ENCODE data around the gene RRP9.

GRCh38 chr3:51960386-51960785 is 18.7 kb upstream of the RRP9 start:
- TF ChIP-seq CTCF (IDR thresholded peaks at IDR 0.05) (no peak), POLR2A (IDR thresholded peaks at IDR 0.05) (no peak)
